ENCODE results near the gene KLHDC1. TPM values are rescaled to one million over a fixed set of nuclear protein-coding genes. Genes with fewer than 3 reads are reported as not detected.

The KLHDC1 gene
- total RNA-seq, 2 donors from 2014 or later: 0.35 to 0.77 TPM

- no peak for TF ChIP-seq CTCF (conservative IDR thresholded peaks at IDR 0.05)
- H3K27me3 Mint-ChIP-seq (ENCODE audit: insufficient read depth): no peaks in the 10 kb centered on the region
- no peaks in the 10 kb centered on the region for H3K4me1 ChIP-seq (ENCODE audit: control insufficient read depth, insufficient read depth, low read length)
- no peaks in the 10 kb centered on the region for H3K9me3 Mint-ChIP-seq
- peaks cover 5% of the 10 kb centered on the region for H3K36me3 Mint-ChIP-seq (ENCODE audit: low read depth)
- H3K36me3 ChIP-seq (ENCODE audit: control insufficient read depth, insufficient read depth, low read length): peaks cover 31% of the 10 kb centered on the region
- no peaks in the 10 kb centered on the region for H3K4me1 Mint-ChIP-seq
- H3K9ac ChIP-seq (ENCODE audit: extremely low read depth, low read length, poor library complexity, severe bottlenecking): no peak overlapping the region
- WGBS, 2 experiments (ENCODE audit: insufficient coverage in 1 of 2, insufficient read length in 1 of 2): 100% methylated on average over 1 of the region's 2 CpGs; no CpG with 5 or more reads in 1 of the 2 experiments
- no peak overlapping the region for H3K4me3 ChIP-seq (ENCODE audit: low read length)
- no peaks in the 10 kb centered on the region for H3K9me3 ChIP-seq (ENCODE audit: control insufficient read depth, low read length)
- no peaks in the 10 kb centered on the region for H3K27me3 ChIP-seq (ENCODE audit: control insufficient read depth, insufficient read depth, low read length, poor library complexity, severe bottlenecking)
- H3K27ac ChIP-seq (ENCODE audit: low read depth, low read length): no peak overlapping the region
- no peak overlapping the region for H3K4me3 Mint-ChIP-seq
- H3K27ac Mint-ChIP-seq: no peak overlapping the region
- DNase-seq: no peak
These were observed 33.1 kb upstream of the KLHDC1 start for GRCh38 chr14:49659526-49660455.

GRCh38 chr14:49670475-49670874 lies 22.4 kb upstream of the KLHDC1 start:
- no peaks in the 10 kb centered on the region for H3K4me1 Mint-ChIP-seq
- no peak overlapping the region for H3K4me3 Mint-ChIP-seq
- Histone ChIP-seq H3K36me3 (ENCODE audit: control insufficient read depth, insufficient read depth, low read length) (peaks cover 37% of the 10 kb centered on the region), H3K4me1 (ENCODE audit: control insufficient read depth, insufficient read depth, low read length) (no peaks in the 10 kb centered on the region), H3K9ac (ENCODE audit: extremely low read depth, low read length, poor library complexity, severe bottlenecking) (no peak overlapping the region), H3K9me3 (ENCODE audit: control insufficient read depth, low read length) (no peaks in the 10 kb centered on the region), H3K4me3 (ENCODE audit: low read length) (no peak overlapping the region), H3K27ac (ENCODE audit: low read depth, low read length) (no peak overlapping the region), H3K27me3 (ENCODE audit: control insufficient read depth, insufficient read depth, low read length, poor library complexity, severe bottlenecking) (no peaks in the 10 kb centered on the region)
- no peak for DNase-seq
- peaks cover 56% of the 10 kb centered on the region for H3K36me3 Mint-ChIP-seq (ENCODE audit: low read depth)
- no peak overlapping the region for H3K27ac Mint-ChIP-seq
- H3K9me3 Mint-ChIP-seq: no peaks in the 10 kb centered on the region
- H3K27me3 Mint-ChIP-seq (ENCODE audit: insufficient read depth): no peaks in the 10 kb centered on the region
- no peak for TF ChIP-seq CTCF (conservative IDR thresholded peaks at IDR 0.05)

- H3K27me3 ChIP-seq (ENCODE audit: control insufficient read depth, insufficient read depth, low read length, poor library complexity, severe bottlenecking): no peaks in the 10 kb centered on the region
- 86% methylated on average over 1 of the region's 2 CpGs; no CpG with 5 or more reads in 1 of the 2 experiments for whole genome bisulfite sequencing, 2 experiments (ENCODE audit: insufficient coverage in 1 of 2, insufficient read length in 1 of 2)
- H3K9me3 ChIP-seq (ENCODE audit: control insufficient read depth, low read length): no peaks in the 10 kb centered on the region
- H3K36me3 ChIP-seq (ENCODE audit: control insufficient read depth, insufficient read depth, low read length): peaks cover 41% of the 10 kb centered on the region
- no peaks in the 10 kb centered on the region for H3K9me3 Mint-ChIP-seq
- no peak for TF ChIP-seq CTCF (conservative IDR thresholded peaks at IDR 0.05)
- H3K4me3 Mint-ChIP-seq: no peak overlapping the region
- DNase-seq: no peak
- H3K27me3 Mint-ChIP-seq (ENCODE audit: insufficient read depth): no peaks in the 10 kb centered on the region
- no peak overlapping the region for H3K9ac ChIP-seq (ENCODE audit: extremely low read depth, low read length, poor library complexity, severe bottlenecking)
- no peaks in the 10 kb centered on the region for H3K4me1 ChIP-seq (ENCODE audit: control insufficient read depth, insufficient read depth, low read length)
- H3K4me1 Mint-ChIP-seq: no peaks in the 10 kb centered on the region
- no peak overlapping the region for H3K27ac Mint-ChIP-seq
- no peak overlapping the region for H3K4me3 ChIP-seq (ENCODE audit: low read length)
- peaks cover 56% of the 10 kb centered on the region for H3K36me3 Mint-ChIP-seq (ENCODE audit: low read depth)
- no peak overlapping the region for H3K27ac ChIP-seq (ENCODE audit: low read depth, low read length)
These were observed 19.3 kb upstream of the KLHDC1 start for GRCh38 chr14:49673586-49673985.

Measured in endodermal cell (in vitro differentiated cells).